ENCODE data around the gene CHRND.
"Not testable (repeated sequence)": the region's sequence is repeated elsewhere in the genome, so short reads cannot be mapped to it uniquely, and the experiment has no call there.

The CHRND gene

DNA sequence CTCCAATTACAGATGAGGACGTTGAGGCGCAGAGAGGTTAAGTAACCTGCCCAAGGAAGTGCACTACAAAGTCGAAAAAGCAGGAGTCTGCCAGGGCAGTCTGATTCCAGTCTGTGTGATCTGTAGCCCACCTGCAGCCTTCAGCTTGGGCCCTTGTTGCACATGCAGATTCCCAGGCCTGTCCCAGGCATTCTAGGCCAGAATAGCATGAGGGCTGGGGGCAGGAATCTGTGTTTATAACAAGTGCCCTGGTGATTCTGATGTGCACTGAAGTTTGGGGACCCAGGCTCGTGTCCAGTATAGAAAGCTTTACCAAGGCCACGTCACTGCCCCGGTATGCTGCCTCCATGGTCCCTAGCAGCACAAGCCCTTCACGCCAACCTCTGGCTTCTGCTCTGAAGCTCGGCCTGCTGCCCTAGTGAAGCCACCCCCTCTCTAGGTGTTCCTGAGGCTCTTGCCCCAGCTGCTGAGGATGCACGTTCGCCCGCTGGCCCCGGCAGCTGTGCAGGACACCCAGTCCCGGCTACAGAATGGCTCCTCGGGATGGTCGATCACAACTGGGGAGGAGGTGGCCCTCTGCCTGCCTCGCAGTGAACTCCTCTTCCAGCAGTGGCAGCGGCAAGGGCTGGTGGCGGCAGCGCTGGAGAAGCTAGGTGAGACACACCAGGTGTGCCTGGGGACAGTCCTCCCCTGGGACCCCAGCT lies 18.1 kb downstream of the CHRND start:
- no peak for FAIRE-seq

DNA sequence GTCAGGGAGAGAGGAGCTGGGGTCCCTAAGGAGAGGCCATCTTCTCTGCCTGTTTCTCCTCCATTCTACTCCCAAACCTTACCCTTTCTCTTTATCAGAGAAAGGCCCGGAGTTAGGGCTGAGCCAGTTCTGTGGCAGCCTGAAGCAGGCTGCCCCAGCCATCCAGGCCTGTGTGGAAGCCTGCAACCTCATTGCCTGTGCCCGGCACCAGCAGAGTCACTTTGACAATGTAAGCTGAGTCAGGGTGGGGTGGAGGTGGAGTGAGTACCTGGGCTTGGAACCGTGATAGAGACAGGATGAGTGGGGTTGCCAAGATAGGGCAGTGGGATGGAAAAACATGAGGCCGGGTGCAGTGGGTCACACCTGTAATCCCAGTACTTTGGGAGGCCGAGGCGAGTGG lies 18.7 kb downstream of the CHRND start:
- FAIRE-seq, result no peak

GRCh38 chr2:232545511-232546375 lies 19.8 kb downstream of the CHRND start:
- no peak for FAIRE-seq

- FAIRE-seq, result no peak
Measured at GRCh38 chr2:232547991-232548390, 22.0 kb downstream of the CHRND start.

DNA sequence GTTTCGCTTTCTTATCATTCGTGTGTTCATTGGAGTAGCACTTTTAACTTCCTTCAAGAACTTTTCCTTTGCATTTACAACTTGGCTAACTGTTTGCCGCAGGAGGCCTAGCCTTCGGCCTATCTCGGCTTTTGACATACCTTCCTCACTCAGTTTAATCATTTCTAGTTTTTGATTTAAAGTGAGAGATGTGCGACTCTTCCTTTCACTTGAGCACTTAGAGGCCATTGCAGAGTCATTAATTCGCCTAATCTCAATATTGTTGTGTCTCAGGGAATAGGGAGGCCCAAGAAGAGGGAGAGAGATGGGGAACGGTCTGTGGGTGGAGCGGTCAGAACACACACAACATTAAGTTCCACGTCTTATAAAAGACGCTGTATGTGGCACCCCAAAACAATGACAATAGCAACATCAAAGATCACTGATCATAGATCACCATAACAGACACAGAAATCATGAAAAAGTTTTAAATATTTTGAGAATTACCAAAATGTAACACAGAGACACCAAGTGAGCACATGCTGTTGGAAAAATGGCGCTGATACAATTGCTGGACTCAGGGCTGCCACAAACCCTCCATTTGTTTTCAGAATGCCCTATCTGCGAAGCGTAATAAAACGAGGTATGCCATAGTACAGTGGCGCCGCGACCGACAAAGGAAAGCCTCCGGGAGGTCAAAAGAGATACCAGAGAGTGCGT lies 23.8 kb downstream of the CHRND start:
- no peak for FAIRE-seq

GRCh38 chr2:232550354-232551249 lies 24.6 kb downstream of the CHRND start, which contains the start of the genes EIF4E2 and TIGD1:
TSS of gene EIF4E2 (plus strand) at chr2:232550689. CDS start at chr2:232550725, 36 bp downstream.
TSS of gene TIGD1 (minus strand) at chr2:232550557. CDS start at chr2:232549882, 675 bp downstream.
- FAIRE-seq, result no peak

DNA sequence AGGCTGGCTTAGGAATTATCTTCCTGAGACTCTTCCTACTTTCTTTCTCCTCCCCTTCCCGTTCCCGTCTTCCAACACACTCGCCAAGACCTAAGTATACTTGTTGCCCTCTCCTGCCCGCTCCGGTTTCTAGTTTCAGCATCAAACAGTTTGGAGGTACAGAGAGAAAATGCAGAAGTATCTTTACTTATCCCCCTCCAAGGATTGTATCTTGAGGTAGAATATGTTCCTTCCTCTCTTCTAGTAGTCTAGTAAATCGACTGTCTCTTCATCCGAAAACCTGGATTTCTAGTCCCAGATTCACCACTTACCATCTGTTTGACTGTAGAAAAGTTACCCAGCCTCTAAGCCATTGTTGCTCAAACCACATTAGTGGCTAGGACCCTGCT lies 25.3 kb downstream of the CHRND start:
- FAIRE-seq, result no peak

DNA sequence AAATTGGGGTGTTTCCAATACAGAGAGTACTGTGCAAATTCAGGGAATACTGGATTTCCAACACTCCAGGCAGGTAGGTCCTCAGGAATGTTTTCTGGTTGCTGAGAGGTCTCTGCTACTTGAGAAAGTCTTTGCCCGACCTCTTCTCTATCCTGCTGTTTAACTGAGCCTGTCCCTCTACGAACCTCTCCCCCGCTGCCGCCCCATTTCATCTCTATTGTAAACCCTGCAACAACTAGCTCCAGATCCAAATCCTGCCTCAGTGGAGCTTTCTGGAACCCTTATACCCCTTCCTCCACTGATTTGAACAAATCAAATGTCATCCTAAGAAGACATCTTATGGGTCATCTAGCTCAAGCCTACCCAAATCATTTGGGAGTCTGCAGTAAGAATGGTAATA lies 25.8 kb downstream of the CHRND start:
- no peak for FAIRE-seq

DNA sequence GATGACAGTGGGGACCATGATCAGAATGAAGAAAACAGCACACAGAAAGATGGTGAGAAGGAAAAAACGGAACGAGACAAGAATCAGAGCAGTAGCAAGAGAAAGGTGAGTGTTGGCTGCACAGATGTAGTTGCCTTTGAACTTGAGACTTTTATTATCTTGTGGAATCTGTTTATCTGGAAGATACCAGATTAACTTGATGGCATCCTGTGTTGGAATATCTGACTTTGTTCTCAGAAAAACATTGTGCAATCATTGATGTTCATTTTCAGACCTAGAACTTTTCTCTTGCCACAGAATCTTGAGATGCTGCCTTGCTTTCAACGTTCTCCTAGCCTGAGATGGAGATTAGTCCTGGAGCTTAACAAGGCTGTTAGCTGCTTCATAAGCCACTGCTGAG lies 30.5 kb downstream of the CHRND start:
- no peak for FAIRE-seq

DNA sequence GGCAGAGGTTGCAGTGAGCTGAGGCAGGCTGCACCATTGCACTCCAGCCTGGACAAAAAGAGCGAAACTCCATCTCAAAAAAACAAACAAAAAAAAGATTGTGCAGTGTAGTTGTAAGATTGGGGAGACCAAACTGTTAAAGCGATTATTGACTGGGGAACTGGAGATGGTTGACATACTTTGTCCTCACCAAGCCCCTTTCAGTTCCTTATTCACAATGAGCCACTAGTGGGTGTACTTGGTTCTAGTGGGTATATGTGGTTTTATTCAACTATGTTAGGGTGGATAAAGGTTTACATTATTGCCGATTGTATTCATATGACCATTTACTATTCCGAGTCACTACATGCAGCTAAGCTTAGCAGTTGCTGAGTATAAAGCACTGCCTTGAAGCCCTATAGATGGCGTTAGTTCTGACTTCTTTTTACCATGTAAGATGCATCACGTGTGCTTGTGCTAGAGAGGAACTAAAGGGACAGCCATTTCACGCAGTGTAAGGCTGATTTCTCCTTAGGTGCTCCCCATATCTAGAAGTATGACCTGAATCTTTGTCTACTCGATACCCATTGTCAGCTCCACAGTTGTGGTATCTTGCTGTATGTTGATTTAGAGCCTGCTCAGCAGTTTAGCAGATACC lies 36.7 kb downstream of the CHRND start:
- no peak for FAIRE-seq

GRCh38 chr2:232563580-232563979 lies 37.6 kb downstream of the CHRND start:
- no peak for FAIRE-seq

DNA sequence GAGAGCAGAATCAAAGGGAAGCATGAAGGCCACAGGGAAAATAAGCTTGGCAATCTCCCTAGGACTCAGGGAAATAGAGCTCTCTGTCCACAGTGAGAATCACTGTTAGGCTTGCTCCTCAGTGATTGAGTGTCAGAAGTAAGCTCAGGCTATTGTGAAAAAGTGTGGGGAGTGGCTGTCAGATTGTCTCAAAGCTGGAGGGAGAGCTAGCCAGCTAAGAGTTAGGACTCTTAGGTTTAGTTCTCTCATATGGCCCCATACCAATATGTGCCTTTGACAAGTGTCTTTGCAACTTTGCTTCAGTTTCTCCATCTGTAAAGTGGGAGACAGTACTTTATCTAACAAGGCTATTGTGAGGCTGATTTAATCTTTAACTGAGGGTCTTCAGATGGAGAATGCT lies 41.8 kb downstream of the CHRND start:
- no peak for FAIRE-seq

GRCh38 chr2:232568161-232568560 lies 42.2 kb downstream of the CHRND start:
- FAIRE-seq, result no peak

DNA sequence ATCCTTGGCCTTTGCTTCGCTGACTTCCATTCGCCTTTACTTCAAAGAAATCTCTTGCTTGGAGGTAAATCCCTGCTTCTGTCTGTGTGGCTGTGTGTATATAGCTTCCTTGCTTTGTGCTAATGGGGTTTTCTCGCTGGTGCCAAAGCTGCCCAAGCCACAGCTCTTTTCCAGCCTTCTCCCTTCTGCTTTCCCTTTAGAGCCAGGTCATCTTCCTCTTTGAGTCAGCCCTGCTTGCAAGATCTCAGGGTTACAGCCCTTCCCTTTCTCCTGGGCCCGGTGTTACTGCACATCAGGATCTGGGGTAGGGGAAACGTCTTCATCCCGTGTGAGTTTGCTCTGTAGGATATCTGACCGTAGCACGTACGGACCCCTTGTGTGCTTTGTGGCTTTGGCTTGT lies 43.6 kb downstream of the CHRND start:
- no peak for FAIRE-seq

DNA sequence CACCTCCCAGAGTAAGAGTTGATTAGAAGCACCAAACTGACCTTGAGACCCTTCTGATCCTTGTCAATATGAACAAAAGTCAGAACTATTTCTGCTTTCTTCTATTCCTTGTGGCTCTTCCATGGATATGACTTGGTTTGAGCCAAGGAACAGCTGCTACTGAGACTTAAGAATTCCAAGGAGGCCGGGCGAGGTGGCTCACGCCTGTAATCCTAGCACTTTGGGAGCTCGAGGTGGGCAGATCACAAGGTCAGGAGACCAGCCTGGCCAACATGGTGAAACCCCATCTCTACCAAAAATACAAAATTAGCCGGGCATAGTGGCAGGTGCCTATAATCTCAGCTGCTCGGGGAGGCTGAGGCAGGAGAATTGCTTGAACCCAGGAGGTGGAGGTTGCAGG lies 44.5 kb downstream of the CHRND start:
- not testable (repeated sequence) for FAIRE-seq

DNA sequence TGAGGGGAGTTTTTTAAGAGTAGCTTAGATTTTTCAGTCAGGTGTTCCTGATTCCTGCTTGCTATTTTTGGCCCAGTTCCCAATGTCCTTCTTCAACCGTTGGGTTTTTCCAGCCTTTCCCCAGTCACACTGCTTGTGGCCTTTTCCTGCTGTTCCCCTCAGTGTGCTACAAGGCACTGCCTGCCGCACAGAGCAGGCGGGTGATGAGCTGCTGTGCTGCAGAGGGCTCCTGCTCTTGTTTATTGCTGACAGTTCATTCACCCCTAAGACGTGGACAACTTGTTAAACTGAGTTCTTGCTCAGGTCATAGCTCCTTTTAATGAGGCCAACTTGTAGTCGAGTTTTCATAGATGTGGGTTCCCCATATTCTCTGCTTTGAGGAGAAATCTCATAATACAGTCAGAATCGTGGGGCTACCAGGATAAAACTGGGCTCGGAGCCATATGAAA lies 45.1 kb downstream of the CHRND start:
- no peak for FAIRE-seq

GRCh38 chr2:232573042-232573441 lies 47.1 kb downstream of the CHRND start:
- no peak for FAIRE-seq

DNA sequence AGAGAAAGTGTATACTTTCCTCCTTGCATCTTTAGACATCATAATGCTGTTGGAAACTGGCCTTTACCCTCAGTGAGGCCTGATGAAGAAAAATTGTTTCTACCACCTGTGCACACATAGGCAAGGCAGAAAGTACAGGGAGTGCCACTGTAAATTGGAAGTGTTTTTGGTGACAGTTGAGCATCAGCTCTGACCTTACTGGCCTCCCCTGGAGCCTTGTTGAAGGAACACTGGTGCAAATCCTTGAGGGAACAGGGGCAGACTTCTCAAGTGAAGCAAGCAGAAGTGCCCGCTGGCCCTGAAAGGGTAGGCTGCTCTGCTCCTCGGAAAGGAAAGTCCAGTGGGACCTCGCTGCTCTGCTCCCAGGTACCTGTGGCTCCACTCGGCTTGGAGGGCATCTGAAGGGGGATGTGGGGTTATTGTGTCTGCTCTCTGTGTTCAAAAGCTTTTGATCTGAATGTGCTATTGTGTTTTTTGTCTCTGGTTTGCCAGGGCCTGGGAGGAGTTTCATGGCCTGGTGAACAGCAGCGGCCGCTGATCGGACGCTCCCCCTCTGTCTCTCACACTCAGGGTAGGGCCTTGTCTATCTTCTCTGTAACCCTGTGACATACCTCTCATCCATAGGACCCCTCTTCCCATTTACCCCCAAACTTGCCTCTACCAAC lies 47.9 kb downstream of the CHRND start:
- no peak for FAIRE-seq

GRCh38 chr2:232574674-232575403 lies 48.9 kb downstream of the CHRND start:
- FAIRE-seq, result no peak

DNA sequence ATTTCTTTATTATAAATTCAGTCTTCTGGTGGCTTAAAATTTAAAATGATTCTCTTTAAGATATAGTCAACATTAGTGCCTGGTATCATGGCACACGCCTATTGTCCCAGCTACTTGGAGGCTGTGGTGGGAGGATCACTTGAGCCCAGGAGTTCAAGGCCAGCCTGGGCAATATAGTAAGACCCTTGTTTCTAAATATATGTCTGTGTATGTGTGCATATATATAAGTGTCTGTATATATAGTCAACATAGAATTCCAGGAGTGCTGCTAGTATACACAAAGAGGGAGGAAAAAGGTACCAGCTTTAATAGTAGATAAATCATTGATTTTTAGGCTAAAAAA lies 49.4 kb downstream of the CHRND start:
- FAIRE-seq, result no peak

DNA sequence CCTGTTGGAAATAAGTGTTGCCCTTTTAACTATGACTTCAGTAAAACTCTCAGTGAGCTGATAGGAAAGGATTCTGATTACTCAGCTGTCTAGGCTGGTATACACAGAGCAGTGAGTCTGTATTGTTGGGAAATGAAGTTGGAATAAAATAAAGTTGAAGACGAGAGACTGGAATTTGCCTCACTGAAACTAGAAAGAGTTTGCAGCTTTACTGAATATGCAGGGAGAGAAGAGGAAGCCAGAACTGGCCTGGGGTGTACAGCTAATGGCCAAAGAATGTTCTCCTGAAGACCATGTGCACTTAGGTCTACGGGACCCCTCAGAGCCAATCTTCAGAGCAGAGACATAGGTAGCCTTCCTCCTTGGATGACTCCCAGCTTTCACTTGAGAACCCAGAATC lies 51.0 kb downstream of the CHRND start:
- FAIRE-seq, result no peak

All from colon (tissue), 2 donors.